Colonic mucosa (tissue), 4 donors: ENCODE data around the gene SOX6. TPM values are rescaled to one million over a fixed set of nuclear protein-coding genes. Genes with fewer than 3 reads are reported as not detected.

Experiments
- DNase-seq: peaks from one replicate; pipeline ENCODE4 v3.0.0-alpha.2; 2020
- H3K27ac ChIP-seq: fragments of 200-600 bp; one replicate; pipeline ENCODE4 v1.8.0; 2021
- H3K27me3 ChIP-seq: fragments of 200-600 bp; one replicate; pipeline ENCODE4 v1.8.0; 2021
- H3K36me3 ChIP-seq: fragments of 200-600 bp; one replicate; pipeline ENCODE4 v1.8.0; 2021
- H3K4me1 ChIP-seq: fragments of 200-600 bp; one replicate; pipeline ENCODE4 v1.8.0; 2021; ENCODE audit warnings: mild to moderate bottlenecking
- H3K4me3 ChIP-seq: fragments of 200-600 bp; one replicate; pipeline ENCODE4 v1.8.0; 2021
- H3K9ac ChIP-seq, 2 donors: one replicate each; pipeline ENCODE4 v1.7.0; 2013; ENCODE audit warnings: control low read depth in 2 of 2, low read depth in 2 of 2, low read length in 2 of 2
- H3K9me3 ChIP-seq: fragments of 200-600 bp; one replicate; pipeline ENCODE4 v1.8.0; 2021
- CTCF ChIP-seq: fragments of 200-600 bp; IDR thresholded peaks from one replicate; pipeline ENCODE4 v1.8.0; 2022; ENCODE audit warnings: antibody characterized with exemption, mild to moderate bottlenecking
- intact Hi-C: fragments of 100-400 bp; cut with DNase I; formaldehyde crosslinking; loops from one replicate; pipeline ENCODE4 v1.14.1; 2022
- total RNA-seq, 2 donors: library from RNA; stranded (reverse); fragmentation: NEBNext Ultra II Directional in 1 of 2; extraction: Animal tissue kit (Norgen Biotek cat#: 25700) in 1 of 2; gene quantifications; one replicate each; pipeline ENCODE4 v1.2.1, GENCODE V29; 2021
- donor health status: healthy.
- donor health status: DM: no; HTN: no; CAD: no.
- donor health status: DM: no; HTN: no; CAD: no.

Gene SOX6
- total RNA-seq, 2 donors from 2014 or later: 2.1 to 3.0 TPM

GRCh38 chr11:16297332-16297731 lies 59.0 kb downstream of the SOX6 start:
- TF ChIP-seq CTCF: no peak
- Histone ChIP-seq H3K4me1 (no peaks in the 10 kb centered on the region), H3K9me3 (no peaks in the 10 kb centered on the region), H3K27me3 (no peaks in the 10 kb centered on the region), H3K4me3 (no peak overlapping the region), H3K9ac (no peak overlapping the region), H3K27ac (no peak overlapping the region), H3K36me3 (no peaks in the 10 kb centered on the region)
- intact Hi-C loops: no loop called here
- DNase-seq: no peak

- Histone ChIP-seq H3K9me3 (no peaks in the 10 kb centered on the region), H3K4me3 (no peak overlapping the region), H3K36me3 (no peaks in the 10 kb centered on the region), H3K4me1 (no peaks in the 10 kb centered on the region), H3K9ac (no peak overlapping the region), H3K27me3 (no peaks in the 10 kb centered on the region), H3K27ac (no peak overlapping the region)
- no peak for TF ChIP-seq CTCF
- intact Hi-C loops: no loop called here
- no peak for DNase-seq
Observed at GRCh38 chr11:16296273-16296672, 60.1 kb downstream of the SOX6 start.

GRCh38 chr11:16295592-16295991 lies 60.8 kb downstream of the SOX6 start:
- no peak for DNase-seq
- TF ChIP-seq CTCF: no peak
- H3K4me1 ChIP-seq: no peaks in the 10 kb centered on the region
- H3K9me3 ChIP-seq: no peaks in the 10 kb centered on the region
- no peak overlapping the region for H3K27ac ChIP-seq
- no peak overlapping the region for H3K4me3 ChIP-seq
- H3K36me3 ChIP-seq: no peaks in the 10 kb centered on the region
- no peaks in the 10 kb centered on the region for H3K27me3 ChIP-seq
- intact Hi-C loops: no loop called here
- H3K9ac ChIP-seq: no peak overlapping the region

GRCh38 chr11:16293204-16293681 lies 63.1 kb downstream of the SOX6 start:
- intact Hi-C loops: no loop called here
- no peak for TF ChIP-seq CTCF
- Histone ChIP-seq H3K4me3 (no peak overlapping the region), H3K9ac (no peak overlapping the region), H3K27ac (no peak overlapping the region), H3K36me3 (no peaks in the 10 kb centered on the region), H3K4me1 (no peaks in the 10 kb centered on the region), H3K27me3 (no peaks in the 10 kb centered on the region), H3K9me3 (no peaks in the 10 kb centered on the region)
- no peak for DNase-seq

GRCh38 chr11:16292167-16292859 lies 64.0 kb downstream of the SOX6 start:
- Histone ChIP-seq H3K4me3 (no peak overlapping the region), H3K9me3 (no peaks in the 10 kb centered on the region), H3K36me3 (no peaks in the 10 kb centered on the region), H3K27me3 (no peaks in the 10 kb centered on the region), H3K27ac (no peak overlapping the region), H3K9ac (no peak overlapping the region), H3K4me1 (no peaks in the 10 kb centered on the region)
- DNase-seq: no peak
- intact Hi-C loops: no loop called here
- TF ChIP-seq CTCF: no peak
